A673 (cell line): ENCODE results near the gene CUX1. TPM values are rescaled to one million over a fixed set of nuclear protein-coding genes. Genes with fewer than 3 reads are reported as not detected.

Experiments used
- BruUV-seq: library from RNA; stranded (reverse); fragments of 400-500 nt; replicated peaks from 2 replicates; lab custom pipeline; 2021; lab: Mats Ljungman, UMichigan
- CTCF ChIA-PET: fragments of 300-600 bp; sonication (Branson Sonifier 250); formaldehyde crosslinking; loops from one replicate; lab custom pipeline; 2022; ENCODE audit warnings: antibody characterized with exemption; lab: Charles Lee
- POLR2A ChIA-PET: fragments of 300-600 bp; sonication (Branson Sonifier 250); formaldehyde crosslinking; loops from one replicate; lab custom pipeline; 2022; ENCODE audit warnings: antibody characterized with exemption; ENCODE audit not compliant: low non-redundant PET; lab: Charles Lee
- DNase-seq: peaks from one replicate; pipeline ENCODE4 v3.0.0-alpha.2; 2015; ENCODE audit warnings: low spot score
- H3K27ac ChIP-seq: fragments of 200-600 bp; sonication (generic); 2 replicates; pipeline ENCODE4 v1.5.1; 2016; ENCODE audit warnings: mixed run types, low read depth, mild to moderate bottlenecking, mixed read lengths, antibody characterized with exemption, low read length; ENCODE audit not compliant: poor library complexity, severe bottlenecking
- H3K27me3 ChIP-seq: fragments of 200-600 bp; sonication (generic); replicated peaks from 2 replicates; pipeline ENCODE4 v1.6.1; 2017; ENCODE audit warnings: mixed run types, low read depth, mild to moderate bottlenecking, mixed read lengths, antibody characterized with exemption, low read length; ENCODE audit not compliant: insufficient read depth, poor library complexity
- H3K36me3 ChIP-seq: fragments of 200-600 bp; sonication (generic); 2 replicates; pipeline ENCODE4 v1.6.1; 2016; ENCODE audit warnings: mixed run types, mild to moderate bottlenecking, mixed read lengths, antibody characterized with exemption, low read length; ENCODE audit not compliant: insufficient read depth, poor library complexity, severe bottlenecking
- H3K4me1 ChIP-seq: fragments of 200-600 bp; sonication (generic); 2 replicates; pipeline ENCODE4 v1.6.1; 2017; ENCODE audit warnings: mixed run types, mild to moderate bottlenecking, mixed read lengths, antibody characterized with exemption, low read length; ENCODE audit not compliant: insufficient read depth, poor library complexity, severe bottlenecking
- H3K4me3 ChIP-seq: fragments of 200-600 bp; sonication (generic); 2 replicates; pipeline ENCODE4 v1.5.1; 2016; ENCODE audit warnings: low read depth, mixed run types, mild to moderate bottlenecking, mixed read lengths, low read length; ENCODE audit not compliant: poor library complexity, severe bottlenecking
- H3K9me3 ChIP-seq: fragments of 200-600 bp; sonication (generic); 2 replicates; pipeline ENCODE4 v1.6.1; 2016; ENCODE audit warnings: mixed run types, low read depth, mild to moderate bottlenecking, mixed read lengths, antibody characterized with exemption, low read length; ENCODE audit not compliant: poor library complexity, severe bottlenecking
- CTCF ChIP-seq: fragments of 300-800, 200-600 bp; sonication (generic); conservative IDR thresholded peaks from 2 replicates; pipeline ENCODE4 v1.5.1; 2017; ENCODE audit warnings: low read depth, mild to moderate bottlenecking, antibody characterized with exemption, low read length, moderate library complexity, mixed read lengths
- EZH2 ChIP-seq: fragments of 200-600 bp; sonication (generic); IDR thresholded peaks from 2 replicates; pipeline ENCODE4 v1.6.1; 2017; ENCODE audit warnings: borderline replicate concordance, low read depth, mild to moderate bottlenecking, mixed read lengths, antibody characterized with exemption, low read length; ENCODE audit not compliant: poor library complexity, severe bottlenecking
- intact Hi-C: fragments of 100-400 bp; cut with micrococcal nuclease; formaldehyde crosslinking; loops from one replicate; pipeline ENCODE4 v1.10.0; 2022; ENCODE audit not compliant: unreplicated experiment
- total RNA-seq: library from RNA; stranded (reverse); gene quantifications from 2 replicates; pipeline ENCODE4 v1.2.3, GENCODE V29; 2021

CUX1 gene
- total RNA-seq, 1 experiment from 2014 or later = 49.4 TPM

DNA sequence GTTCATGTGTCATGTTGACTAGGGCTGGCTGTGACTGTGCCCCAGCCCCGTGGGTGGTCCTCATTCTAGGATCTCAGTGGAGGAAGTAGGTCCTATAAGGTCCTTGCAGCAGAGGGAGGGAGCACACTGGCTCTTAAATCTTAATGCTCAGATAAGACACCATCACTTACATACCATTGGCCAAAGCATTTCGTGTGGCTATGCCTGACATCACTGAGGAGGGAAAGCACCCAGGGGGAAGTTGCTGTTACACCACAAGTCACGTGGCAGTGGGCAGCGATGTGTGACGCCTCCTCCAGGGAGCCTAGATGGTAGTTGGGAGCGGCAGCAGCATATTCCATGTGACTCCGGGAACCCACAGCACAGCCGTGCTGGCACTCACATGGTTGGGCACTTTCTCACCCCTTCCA, 244.6 kb downstream of the CUX1 start:
- Histone ChIP-seq H3K36me3 (no peaks in the 10 kb centered on the region), H3K9me3 (no peaks in the 10 kb centered on the region), H3K4me1 (no peaks in the 10 kb centered on the region), H3K27me3 (no peaks in the 10 kb centered on the region), H3K4me3 (no peak overlapping the region), H3K27ac (no peak overlapping the region)
- TF ChIP-seq CTCF = no peak
- no peak for TF ChIP-seq EZH2
- ChIA-PET POLR2A (interaction anchor here (0.6 kb wide), 1 partner anchor 181 kb away, joined by 4 read pairs; no protein-coding TSS in a partner anchor), CTCF (no interaction called here)
- no peak for DNase-seq
- intact Hi-C loops = no loop called here
- no TSS peak for BruUV-seq

DNA sequence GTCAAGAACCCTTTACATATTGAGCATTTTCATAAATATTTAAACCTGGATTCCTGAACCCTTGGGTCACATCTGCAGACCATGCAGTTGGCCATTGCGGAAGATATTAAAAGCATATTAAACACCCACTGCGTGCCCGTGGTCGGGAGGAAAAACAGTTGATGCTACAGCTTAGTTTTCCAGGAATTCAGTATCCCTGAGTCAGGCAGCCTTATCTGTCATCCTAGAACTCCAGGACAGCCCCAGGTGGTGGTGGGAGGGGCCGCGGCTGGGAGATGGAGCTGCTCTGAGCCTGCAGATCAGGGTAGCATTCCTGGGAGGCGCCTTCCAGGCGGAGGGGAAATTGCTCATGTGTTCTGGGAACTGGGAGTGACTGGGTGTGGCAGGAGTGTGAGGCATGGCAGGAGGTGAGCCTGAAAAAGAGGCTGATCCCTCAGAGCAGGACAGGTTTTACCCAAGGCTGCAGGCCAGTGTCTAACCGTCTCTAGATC, 246.3 kb downstream of the CUX1 start:
- no peaks in the 10 kb centered on the region for H3K36me3 ChIP-seq
- ChIA-PET POLR2A (no interaction called here), CTCF (no interaction called here)
- intact Hi-C loops = no loop called here
- TF ChIP-seq CTCF (no peak), EZH2 (no peak)
- H3K27me3 ChIP-seq = no peaks in the 10 kb centered on the region
- no peaks in the 10 kb centered on the region for H3K4me1 ChIP-seq
- DNase-seq = no peak
- H3K9me3 ChIP-seq = no peaks in the 10 kb centered on the region
- no TSS peak for BruUV-seq
- H3K27ac ChIP-seq = no peak overlapping the region
- H3K4me3 ChIP-seq = no peak overlapping the region

DNA sequence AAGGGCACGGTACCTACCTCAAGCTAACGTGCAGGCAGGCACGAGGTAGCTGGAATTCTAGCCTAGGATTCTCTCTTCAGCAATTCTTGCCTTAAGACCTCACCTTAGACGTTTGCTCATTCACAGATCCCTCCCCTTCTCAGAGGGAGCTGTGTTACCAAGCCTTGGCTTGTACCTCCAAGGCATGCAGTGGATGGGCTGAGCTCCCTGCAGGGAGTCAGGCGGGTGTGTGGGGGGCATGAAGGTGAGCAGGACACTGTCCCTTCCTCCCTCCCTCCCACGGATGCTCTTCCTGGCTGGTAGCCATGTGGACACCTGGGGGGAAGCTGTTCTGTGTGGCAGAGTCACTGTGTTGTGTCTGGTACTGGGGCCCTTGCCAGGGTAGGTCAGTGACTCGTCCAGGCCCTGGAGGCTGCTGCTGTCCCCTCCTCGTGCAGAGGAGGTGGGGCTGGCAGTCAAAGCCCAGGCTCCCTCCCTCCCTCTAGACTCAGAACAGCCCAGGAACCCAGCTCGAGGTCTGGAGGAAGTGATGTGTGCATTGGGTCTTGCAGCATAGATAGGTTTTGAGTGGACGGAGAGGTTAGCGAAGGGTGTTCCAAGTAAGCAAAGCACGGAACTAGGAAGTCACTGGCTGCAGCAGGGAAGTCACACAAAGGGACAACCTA, 247.1 kb downstream of the CUX1 start:
- TF ChIP-seq EZH2 = no peak
- no peak for TF ChIP-seq CTCF
- Histone ChIP-seq H3K36me3 (no peaks in the 10 kb centered on the region), H3K9me3 (no peaks in the 10 kb centered on the region), H3K27ac (no peak overlapping the region), H3K27me3 (no peaks in the 10 kb centered on the region), H3K4me1 (no peaks in the 10 kb centered on the region), H3K4me3 (no peak overlapping the region)
- intact Hi-C loops = no loop called here
- CTCF ChIA-PET = no interaction called here
- POLR2A ChIA-PET = no interaction called here
- no TSS peak for BruUV-seq
- no peak for DNase-seq
